Psoas muscle (tissue), 8 donors: ENCODE results near the gene TOMM6. TPM values are rescaled to one million over a fixed set of nuclear protein-coding genes. Genes with fewer than 3 reads are reported as not detected.

Experiments
- ATAC-seq, 4 donors: fragments of 200-7000 bp; cut with Tn5 transposase; one replicate each; pipeline ENCODE4 v1.9.1; 2020; ENCODE audit warnings: moderate library complexity in 3 of 4, mild to moderate bottlenecking in 2 of 4
- DNase-seq, 2 donors: peaks; one replicate each; pipeline ENCODE4 v3.0.0-alpha.2; 2020
- H3K27ac ChIP-seq: fragments of 200-600 bp; one replicate; pipeline ENCODE4 v1.8.0; 2022
- H3K27me3 ChIP-seq, 3 donors: fragments of 200-600 bp in 1 of 3; one replicate each; pipeline versions ENCODE4 v1.6.1 to v1.8.0; 2013 to 2022; ENCODE audit warnings: low read length in 2 of 3, mild to moderate bottlenecking in 2 of 3, moderate library complexity in 1 of 3; ENCODE audit not compliant: insufficient read depth in 3 of 3
- H3K36me3 ChIP-seq, 2 donors: fragments of 200-600 bp in 1 of 2; one replicate each; pipeline versions ENCODE4 v1.6.1 to v1.8.0; 2013 to 2022; ENCODE audit warnings: low read depth in 1 of 2, mild to moderate bottlenecking in 1 of 2, moderate library complexity in 1 of 2; ENCODE audit not compliant: insufficient read depth in 1 of 2
- H3K4me1 ChIP-seq: fragments of 200-600 bp; one replicate; pipeline ENCODE4 v1.8.0; 2022
- H3K4me3 ChIP-seq: fragments of 200-600 bp; one replicate; pipeline ENCODE4 v1.8.0; 2022; ENCODE audit warnings: mild to moderate bottlenecking
- H3K9me3 ChIP-seq: fragments of 200-600 bp; one replicate; pipeline ENCODE4 v1.8.0; 2022
- CTCF ChIP-seq: fragments of 200-600 bp; IDR thresholded peaks from one replicate; pipeline ENCODE4 v1.8.0; 2022; ENCODE audit warnings: antibody characterized with exemption
- WGBS, 3 donors: extraction: QIAGEN DNeasy Blood & Tissue Kit; methylation state at CpG; one replicate each; pipeline versions ENCODE4 v1.1.6 to v1.1.7; 2013; 5-methylcytosine and 5-hydroxymethylcytosine counted together
- intact Hi-C, 2 donors: fragments of 100-400 bp; cut with DNase I; formaldehyde crosslinking; loops; one replicate each; pipeline versions ENCODE4 v1.11.0 to v1.14.2; 2022
- polyA plus RNA-seq, 3 donors: library from polyadenylated mRNA; stranded (reverse); fragments of 200-250 nt; gene quantifications; one replicate each; pipeline ENCODE4 v1.2.3, GENCODE V29; 2013
- total RNA-seq, 4 donors: library from RNA; stranded (reverse); fragmentation: NEBNext Ultra II Directional in 2 of 4; extraction: Animal tissue kit (Norgen Biotek cat#: 25700) in 2 of 4; gene quantifications; one replicate each; pipeline versions ENCODE4 v1.2.1 to v1.2.4, GENCODE V29; 2021 to 2023
- donor health status: healthy with polysubstance abuse.
- donor health status: DM: no; HTN: no; CAD: no; lungs with moderate emphysema.
- donor health status: Bipolar disorder and iron deficiency.
- donor health status: healthy.
- donor health status: DM: yes; HTN: yes; CAD: no.
- donor health status: DM: no; HTN: no; CAD: no.
- donor health status: DM: no; HTN: no; CAD: no.
- donor health status: DM: yes; HTN: yes; CAD: no.

TOMM6 gene
- total and polyA plus RNA-seq, 7 donors: 156 to 403 (median 181) TPM

DNA sequence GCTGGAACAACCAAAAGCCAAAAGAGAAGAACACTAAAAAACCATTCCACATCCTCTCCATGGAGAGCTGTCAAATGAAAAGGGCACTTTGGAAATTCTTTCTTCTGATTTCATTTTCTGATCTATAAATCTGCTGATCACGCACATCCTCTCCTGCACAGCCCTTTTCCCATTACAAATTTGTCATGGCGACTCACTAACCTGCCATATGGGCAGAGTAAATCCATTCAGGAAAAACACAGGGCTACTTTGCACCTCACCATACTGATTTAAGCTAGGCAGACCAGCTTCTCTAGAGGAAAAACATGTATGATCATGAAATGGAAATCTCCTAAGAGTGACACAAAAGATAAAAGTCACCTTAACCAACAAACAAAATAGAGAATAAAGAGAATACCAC, 26.0 kb downstream of the TOMM6 start:
- DNase-seq: no peak
- Histone ChIP-seq H3K4me1 (peaks cover 4% of the 10 kb centered on the region), H3K36me3 (no peaks in the 10 kb centered on the region), H3K27me3 (no peaks in the 10 kb centered on the region), H3K27ac (no peak overlapping the region), H3K4me3 (no peak overlapping the region), H3K9me3 (no peaks in the 10 kb centered on the region)
- intact Hi-C loops: no loop called here
- no peak for ATAC-seq
- WGBS, 3 donors: 73 to 90% (median 78%) methylated on average over 2 of the region's 2 CpGs
- no peak for TF ChIP-seq CTCF

DNA sequence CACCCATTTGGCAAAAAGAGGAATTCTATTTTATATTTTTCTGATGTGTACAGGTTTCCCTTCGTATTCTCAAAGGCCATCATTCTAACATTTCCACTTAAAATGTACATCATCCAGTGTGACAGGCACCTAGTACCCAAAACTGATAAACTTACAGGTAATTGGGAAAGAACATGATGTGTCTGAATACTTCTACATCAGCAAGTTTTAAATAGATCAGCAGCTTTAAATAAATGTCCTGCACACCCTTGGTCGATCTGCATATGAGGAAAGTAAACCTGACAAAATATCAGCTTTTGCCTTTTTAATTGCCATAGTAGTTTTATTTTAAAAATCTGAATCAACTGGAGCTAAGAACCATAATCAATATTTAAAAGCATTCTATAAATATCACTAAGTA, 26.5 kb downstream of the TOMM6 start:
- no peaks in the 10 kb centered on the region for H3K27me3 ChIP-seq
- ATAC-seq (no peak), DNase-seq (no peak)
- 52 to 69% (median 59%) methylated on average over 2 of the region's 2 CpGs for WGBS, 3 donors
- H3K27ac ChIP-seq: no peak overlapping the region
- no peak overlapping the region for H3K4me3 ChIP-seq
- TF ChIP-seq CTCF: no peak
- intact Hi-C loops: no loop called here
- H3K36me3 ChIP-seq: no peaks in the 10 kb centered on the region
- H3K9me3 ChIP-seq: no peaks in the 10 kb centered on the region
- peaks cover 4% of the 10 kb centered on the region for H3K4me1 ChIP-seq

- Histone ChIP-seq H3K36me3 (no peaks in the 10 kb centered on the region), H3K27ac (no peak overlapping the region), H3K27me3 (no peaks in the 10 kb centered on the region), H3K4me3 (no peak overlapping the region), H3K9me3 (no peaks in the 10 kb centered on the region), H3K4me1 (peaks cover 4% of the 10 kb centered on the region)
- no peak for ATAC-seq
- intact Hi-C loops: no loop called here
- 64 to 74% (median 72%) methylated on average over 4 of the region's 4 CpGs for WGBS, 3 donors
- DNase-seq: no peak
- TF ChIP-seq CTCF: no peak
Observed at GRCh38 chr6:41814629-41815028, 27.1 kb downstream of the TOMM6 start.

DNA sequence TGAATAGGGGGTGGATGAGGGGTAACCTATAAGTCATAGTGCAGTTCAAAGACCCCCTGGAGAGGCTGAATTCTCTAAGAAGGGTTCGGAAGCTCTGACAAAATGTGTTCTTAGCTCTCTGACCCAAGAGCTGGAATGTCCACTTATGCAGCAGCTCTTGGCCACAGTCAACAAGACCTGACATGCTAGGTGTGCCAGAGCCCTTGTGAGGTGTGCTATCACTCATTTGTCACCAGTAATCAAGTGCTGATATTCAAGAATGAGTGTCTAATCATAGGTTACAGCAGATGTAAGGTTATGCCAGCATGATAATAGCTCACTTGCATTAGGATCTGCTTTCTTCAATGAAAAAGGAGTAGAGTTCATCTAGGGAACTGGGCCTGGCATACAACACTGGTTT, 28.1 kb downstream of the TOMM6 start:
- 85 to 88% (median 86%) methylated on average over 1 of the region's 1 CpG for WGBS, 3 donors
- ATAC-seq (peak in 1 of 4 donors; percentile 30), DNase-seq (no peak)
- H3K27me3 ChIP-seq: no peaks in the 10 kb centered on the region
- no peak overlapping the region for H3K27ac ChIP-seq
- H3K4me3 ChIP-seq: no peak overlapping the region
- peaks cover 4% of the 10 kb centered on the region for H3K4me1 ChIP-seq
- H3K36me3 ChIP-seq: no peaks in the 10 kb centered on the region
- TF ChIP-seq CTCF: no peak
- intact Hi-C loops: no loop called here
- H3K9me3 ChIP-seq: no peaks in the 10 kb centered on the region

GRCh38 chr6:41818271-41819054, 31.0 kb downstream of the TOMM6 start:
- Histone ChIP-seq H3K4me1 (peaks cover 4% of the 10 kb centered on the region), H3K36me3 (no peaks in the 10 kb centered on the region), H3K27me3 (no peaks in the 10 kb centered on the region), H3K27ac (no peak overlapping the region), H3K4me3 (no peak overlapping the region), H3K9me3 (no peaks in the 10 kb centered on the region)
- TF ChIP-seq CTCF: no peak
- no peak for DNase-seq
- 67 to 76% (median 71%) methylated on average over 4 of the region's 4 CpGs for WGBS, 3 donors
- no peak for ATAC-seq
- intact Hi-C loops: no loop called here
